ENCODE measurements around the gene CARS2.

CARS2 gene

DNA sequence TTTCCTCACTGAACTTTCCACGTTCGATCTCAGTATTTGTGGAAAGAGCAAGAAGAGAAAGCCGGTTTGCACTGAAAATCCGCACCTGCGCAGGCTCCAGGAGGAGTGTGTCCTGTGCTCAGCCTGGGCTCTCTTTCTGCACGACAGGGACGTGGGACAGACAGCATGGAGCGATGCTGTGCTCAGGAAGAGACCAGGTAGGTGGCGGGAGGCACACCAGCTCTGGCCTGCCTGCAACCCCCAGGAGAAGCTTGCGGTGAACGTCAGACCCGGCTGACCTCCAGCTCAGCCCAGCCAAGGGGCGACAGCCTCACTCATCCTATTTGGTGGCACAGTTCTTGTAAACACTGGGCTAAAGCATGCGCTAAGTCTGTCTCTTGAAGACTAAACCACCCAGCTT lies 54.6 kb downstream of the CARS2 start:
- DNase-seq = no peak

DNA sequence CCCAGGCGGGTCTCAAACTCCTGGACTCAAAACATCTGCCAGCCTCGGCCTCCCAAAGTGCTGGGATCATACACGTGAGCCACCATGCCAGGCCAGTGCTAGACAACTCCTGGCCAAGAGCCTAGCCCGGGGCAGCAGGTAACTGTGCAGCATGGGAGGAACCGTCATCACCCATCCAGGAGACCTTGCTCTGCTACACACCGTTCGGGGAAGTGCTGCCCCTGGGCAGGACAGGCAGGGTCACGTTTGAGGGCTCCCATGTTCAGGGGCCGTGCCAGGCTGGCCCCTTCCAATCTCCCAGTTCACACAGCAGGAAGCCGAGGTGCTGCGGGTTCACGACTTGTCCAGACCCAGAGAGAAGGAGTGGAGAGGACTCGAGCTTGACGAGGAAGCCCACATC lies 55.5 kb downstream of the CARS2 start:
- DNase-seq = no peak

DNA sequence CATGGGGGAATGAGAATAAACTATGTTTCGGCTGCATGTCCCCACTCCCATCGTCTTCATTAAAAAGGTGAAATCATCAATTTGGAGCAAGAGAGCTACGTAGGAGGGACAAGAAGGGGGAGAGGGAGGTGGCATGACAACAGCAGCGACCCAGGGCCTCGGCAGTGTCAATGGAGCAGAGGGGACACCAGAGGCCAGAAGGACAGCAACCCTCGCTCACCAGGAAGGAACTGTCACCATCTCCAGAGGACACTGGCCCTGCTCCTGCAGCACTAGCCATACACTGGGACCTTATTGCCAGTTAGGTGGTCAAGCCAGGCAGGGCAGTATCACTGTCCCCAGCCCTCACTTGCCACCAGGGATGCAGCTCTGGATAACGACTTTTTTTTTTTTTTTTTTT lies 56.4 kb downstream of the CARS2 start:
- no peak for DNase-seq

DNA sequence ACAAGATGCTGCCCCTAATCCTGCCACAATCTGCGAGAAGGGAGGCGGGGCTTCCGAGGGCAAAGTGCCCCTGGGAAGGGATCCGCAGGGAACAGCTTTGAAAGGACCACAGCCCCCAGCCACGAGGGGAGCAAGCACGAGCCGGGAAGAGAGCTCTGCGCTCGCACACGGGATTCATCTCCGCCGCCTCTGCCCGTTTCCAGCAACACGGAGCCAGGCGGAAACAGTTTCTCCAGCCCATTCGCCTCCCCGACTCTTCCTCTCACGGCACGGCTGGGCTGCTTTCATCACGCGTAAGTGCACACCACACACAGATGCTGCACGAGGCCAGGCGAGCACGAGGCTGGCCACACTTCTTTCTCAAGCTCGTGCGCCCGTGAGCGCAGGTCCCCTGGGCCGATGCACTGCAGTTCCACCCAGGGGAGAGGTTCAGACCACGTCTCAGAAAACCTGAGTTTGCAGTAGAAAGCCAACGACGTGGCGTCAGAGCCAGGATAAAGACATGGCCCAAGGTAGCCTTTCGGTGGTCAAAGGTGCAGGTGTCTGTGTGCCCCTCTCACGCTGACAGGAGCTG lies 57.0 kb downstream of the CARS2 start:
- DNase-seq = no peak

DNA sequence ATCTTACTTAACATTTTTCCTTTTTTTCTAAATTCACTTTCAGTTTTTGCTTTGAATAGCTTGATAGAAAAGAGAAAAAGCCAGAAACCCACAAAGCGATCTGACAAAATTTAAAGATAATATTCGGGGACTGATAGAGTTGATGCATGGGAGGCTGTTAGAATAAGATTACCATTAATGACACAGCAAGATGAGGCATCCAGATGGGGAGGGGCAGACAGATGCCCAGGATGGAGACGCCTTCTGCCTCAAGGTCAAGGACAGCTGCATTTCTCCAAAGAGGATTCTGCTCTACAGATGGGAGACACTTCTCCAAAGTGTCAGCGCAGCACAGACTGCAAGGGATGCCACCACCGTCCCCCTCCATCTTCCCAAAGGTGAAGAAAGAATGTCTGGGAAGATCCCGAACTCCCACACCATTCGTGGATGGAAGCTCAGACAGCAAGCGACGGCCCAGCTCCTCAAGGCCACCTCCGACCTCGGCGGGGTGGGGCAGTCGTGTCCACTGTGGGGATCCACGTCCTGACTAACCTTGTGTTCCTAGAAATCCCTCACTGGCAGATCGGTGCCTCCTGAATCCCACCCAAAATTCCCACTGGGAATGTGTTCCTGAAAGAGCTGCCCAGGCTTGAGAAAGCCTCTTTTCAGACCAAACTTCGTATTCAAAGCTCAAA lies 57.6 kb downstream of the CARS2 start:
- DNase-seq = no peak

DNA sequence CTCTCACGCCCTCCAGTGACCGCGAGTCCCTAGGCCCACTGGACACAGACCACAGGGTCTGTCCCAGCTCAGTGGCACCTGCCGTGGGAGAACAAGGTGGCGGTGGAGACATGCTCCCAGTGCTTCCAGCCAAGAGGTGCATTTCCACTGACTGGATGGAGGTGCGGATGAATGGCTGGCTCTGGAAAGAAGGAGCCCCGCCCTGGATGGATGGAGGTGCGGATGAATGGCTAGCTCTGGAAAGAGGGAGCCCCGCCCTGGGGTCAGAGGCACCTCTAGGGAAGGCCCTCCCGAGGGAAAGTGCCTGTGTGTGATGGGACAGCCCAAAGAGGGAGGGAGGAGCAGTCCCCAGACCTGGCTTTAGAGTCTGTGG lies 58.6 kb downstream of the CARS2 start:
- DNase-seq = no peak

DNA sequence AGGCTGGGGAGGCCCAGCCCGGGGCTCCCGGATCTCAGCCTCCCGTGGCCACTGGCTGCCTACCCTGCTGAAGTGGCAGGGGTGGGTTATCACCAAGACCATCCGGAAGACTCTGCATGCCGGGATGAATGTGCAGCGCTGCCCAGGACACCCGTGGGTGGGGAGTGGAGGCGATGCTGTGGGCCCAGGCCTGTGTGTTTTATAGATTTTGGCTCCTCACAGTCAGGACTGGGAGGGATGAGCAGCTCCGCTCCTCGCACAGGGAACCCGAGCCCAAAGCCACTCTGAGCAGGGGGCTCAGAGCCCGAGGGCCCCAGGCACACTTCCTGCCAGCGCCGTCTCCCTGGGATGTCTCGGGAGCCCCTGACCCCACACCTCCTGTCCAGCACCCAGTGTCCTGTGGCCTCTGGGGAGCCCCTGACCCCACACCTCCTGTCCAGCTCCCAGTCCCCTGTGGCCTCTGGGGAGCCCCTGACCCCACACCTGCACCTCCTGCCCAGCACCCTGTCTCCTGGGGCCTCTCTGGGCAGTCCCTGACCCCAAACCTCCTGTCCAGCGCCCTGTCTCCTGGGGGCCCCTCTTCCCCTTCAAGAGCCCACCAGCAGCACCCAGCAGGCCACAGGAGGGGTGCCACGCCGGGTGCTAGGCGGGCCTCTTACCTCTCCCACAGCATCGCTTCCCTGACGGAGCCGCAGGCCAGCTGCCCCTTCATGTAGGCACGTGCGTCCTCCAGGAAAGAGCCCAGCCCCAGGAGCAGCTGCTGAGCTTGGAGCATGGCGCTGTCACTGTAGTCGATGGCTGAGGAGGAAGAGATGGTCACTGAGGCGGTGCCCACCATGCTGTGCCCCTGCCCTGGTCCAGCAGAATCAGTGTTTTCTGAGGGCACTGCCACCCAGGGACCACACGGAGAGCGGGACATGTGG lies 59.2 kb downstream of the CARS2 start:
- no peak for DNase-seq

DNA sequence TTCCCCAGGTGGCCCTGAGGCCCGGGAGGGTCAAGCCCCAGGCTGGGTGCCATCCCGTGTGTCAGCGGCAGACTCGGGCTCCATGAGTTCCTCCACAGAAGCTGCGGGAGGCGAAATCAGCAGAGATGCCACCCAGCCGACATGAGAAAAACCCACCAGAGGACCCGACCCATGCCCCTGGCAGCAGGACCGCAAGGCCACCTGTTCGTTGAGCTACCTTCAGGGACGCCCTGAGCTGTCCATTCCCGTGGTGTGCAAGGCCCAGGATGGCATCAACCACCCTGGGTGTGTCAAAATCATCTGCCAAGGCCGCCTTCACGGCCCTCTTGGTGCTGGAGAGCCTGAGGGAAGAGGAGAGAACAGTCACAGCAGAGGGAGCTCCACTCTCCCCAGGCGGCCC lies 60.2 kb downstream of the CARS2 start:
- DNase-seq = no peak

DNA sequence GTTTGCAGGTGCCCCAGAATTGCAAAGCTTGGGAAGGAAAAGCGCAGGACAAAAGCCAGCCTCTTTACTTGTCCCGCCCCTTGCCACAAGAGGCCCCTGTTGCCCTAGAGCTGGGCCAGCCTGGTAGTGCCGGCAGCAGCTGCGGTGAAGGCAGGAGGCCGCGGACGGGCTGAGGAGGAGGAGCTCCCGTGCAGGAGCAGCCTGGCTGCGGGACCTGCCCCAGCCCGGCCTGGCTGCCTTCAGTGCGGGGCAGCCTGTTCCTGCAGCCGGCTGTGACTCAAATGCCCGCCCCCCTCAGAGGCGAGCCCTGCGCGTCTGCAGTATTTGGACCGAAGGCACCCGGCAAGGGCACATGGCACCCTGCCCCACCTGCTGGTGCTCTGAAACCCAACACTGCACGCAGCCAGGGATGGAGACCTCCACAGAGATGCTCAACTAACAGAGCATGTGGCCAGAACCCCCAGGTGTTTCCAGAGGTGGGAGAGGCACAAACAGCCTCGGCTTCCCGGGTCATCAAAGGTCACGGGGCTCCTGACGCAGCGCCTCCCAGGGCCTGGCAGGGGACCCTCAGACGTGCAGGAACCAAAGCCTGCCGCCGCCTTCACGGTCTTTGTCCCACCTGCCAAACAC lies 60.9 kb downstream of the CARS2 start:
- no peak for DNase-seq

DNA sequence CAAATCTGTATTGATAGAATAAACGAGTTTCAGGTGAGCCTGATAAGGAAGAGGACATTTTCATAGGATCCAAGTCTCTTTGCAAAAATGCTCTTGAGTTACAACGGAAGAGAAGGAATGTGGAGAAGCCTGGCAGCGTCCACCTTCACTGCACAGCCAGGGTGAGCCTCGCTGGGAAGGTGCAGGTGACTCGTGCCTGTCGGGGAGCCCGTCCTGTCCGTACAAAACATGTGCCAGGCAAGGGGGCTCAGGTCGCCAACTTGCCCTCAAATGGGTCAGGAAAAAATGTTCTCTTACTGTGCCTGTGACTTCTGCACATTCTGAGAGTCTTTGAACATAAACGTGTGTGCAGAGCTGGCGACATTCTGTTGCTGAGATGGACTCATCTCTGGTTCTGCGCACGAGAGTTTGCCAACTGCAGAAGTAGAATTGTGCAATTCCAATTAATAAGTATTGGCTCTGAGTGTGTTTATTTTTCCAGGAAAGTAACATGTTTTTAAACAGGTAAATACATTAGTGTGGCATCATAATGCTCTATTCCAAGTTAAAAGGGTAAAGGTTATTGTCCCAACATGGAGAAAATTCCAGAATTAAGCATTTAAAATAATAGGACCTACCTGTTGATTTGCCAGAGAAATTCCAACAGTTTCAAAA lies 62.0 kb downstream of the CARS2 start:
- no peak for DNase-seq

DNA sequence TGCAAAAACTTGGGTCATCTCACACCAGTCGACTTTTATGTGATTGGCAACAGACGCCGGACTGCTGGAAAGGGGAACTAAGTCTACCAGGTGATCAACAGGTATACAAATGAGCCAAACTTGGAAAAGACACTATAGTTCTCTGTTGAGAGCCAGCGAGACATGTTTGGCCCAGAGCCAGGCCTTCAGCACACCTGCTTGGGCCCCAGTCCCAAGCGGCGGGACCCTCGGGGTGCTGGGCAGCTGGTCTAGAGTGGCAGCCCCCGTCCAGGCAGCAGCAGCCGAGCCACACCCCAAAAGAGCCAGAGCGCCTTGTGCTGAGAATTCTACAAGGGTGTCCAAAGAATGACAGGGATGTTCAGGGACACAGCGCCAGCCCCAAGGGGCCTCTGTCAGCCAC lies 62.6 kb downstream of the CARS2 start:
- DNase-seq = no peak

DNA sequence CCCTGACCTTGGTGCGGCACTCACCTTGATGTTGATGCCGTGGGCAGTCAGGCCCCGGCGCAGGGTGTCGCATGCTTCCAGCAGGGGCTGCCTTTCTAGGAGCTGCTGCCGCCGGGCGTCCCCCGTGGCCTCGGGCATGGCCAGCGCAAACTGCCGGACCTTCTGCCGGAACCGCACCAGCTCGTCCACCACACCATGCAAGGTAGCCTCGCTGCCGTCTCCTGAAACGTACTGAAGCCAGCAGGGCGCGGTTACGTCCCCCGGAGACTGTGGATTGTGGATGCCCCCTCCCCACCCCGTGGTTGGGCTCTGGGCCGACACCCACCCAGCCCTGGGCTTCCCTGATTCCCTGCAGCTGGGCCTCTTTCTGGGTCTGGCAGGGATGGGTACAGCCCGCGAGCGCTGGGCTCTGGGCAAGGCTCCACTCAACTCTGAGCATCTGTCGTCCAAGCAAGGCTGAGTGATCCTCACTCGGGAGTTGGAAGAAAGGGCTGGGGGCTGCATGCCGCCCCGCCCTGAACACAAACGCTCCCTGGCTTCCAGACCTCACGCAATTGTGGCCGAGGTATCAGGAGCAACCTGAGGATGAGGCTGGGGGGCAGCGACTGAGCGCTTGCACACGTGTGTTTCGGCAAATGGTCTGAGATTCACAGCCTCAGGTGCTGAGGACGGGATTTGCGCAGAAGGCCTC lies 63.5 kb downstream of the CARS2 start:
- DNase-seq = no peak

DNA sequence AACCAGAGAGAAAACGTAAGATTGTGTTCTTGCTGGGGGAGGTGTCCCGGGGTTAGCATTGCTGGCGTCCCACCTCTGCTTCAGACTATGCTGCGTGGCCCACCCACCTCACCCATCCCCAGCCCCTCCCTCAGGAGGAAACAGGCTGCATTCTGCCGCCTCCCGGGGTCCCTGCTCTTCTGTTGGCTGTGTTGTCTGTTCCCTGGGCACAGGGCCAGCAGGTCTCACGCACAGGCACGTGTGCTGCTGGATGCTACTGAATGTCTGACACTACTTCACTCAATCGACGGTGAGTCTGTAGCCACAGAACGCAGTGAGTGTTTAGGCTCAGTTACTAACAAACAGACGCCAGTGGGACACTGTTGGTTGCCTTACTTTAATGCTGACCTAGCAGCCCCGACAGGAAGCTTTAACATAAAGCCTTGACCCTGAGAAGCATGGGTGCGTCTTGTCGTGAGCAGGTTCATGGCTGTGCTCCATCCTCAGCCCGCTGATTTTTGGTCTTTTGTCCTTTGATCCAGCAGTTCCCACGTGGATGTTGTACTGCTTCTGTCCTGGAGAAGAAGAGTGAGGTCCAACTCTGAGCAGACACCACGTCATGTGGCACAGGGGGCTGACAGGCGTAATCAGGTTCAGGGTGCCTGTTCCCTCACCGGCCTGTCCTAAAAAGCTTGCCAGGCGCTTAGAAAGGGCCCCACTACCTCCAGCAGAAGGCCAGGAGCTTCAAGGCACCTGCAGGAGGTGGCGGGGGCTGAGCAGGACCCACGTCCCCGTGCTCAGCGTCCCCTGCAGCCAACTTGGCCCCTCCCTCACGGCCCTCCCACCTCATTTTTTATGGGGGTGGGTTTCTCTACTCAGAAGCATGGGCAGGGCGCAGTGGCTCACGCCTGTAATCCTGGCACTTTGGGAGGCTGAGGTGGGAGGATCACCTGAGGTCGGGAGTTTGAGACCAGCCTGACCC lies 64.6 kb downstream of the CARS2 start:
- no peak for DNase-seq

DNA sequence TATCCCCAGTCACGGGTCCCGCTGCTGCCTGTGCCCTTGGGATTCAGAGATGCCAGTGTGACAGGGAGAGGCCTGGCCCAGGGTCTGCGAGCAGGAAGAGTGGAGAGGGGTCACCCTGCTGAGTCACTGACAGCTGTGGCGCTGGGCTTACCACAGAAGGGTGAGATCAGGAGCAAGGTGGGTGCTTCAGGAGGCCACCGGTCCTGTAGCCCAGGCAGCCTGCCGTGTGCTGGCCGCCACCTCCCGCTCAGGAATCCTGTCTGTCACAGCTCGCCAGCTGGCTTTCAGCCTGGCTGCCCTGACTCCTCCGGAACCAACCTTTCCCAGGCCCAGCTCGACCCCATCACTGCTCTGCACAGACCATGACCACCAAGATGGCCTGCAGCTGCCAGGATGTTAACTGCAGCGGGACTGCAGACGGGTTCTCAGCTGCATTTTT lies 65.3 kb downstream of the CARS2 start:
- no peak for DNase-seq

DNA sequence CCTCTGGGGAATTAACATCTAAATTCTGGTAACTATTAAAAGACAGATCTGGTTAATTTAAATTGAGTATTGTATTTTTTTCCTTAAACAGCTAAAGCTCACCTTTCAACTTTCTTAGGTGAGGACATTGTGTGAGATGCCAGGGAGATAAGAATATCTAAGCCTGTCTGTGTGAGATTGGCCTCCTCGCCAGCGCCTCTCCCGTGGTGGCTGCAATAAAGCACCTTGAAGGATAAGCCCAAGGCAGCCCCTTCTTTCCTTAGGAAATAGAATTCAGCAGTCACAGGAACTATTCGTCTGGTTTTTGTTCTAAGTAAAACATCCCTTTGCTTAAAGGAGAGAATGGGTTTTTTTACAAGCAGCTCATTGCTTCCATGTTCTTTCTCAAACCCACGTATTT lies 66.0 kb downstream of the CARS2 start:
- no peak for DNase-seq

DNA sequence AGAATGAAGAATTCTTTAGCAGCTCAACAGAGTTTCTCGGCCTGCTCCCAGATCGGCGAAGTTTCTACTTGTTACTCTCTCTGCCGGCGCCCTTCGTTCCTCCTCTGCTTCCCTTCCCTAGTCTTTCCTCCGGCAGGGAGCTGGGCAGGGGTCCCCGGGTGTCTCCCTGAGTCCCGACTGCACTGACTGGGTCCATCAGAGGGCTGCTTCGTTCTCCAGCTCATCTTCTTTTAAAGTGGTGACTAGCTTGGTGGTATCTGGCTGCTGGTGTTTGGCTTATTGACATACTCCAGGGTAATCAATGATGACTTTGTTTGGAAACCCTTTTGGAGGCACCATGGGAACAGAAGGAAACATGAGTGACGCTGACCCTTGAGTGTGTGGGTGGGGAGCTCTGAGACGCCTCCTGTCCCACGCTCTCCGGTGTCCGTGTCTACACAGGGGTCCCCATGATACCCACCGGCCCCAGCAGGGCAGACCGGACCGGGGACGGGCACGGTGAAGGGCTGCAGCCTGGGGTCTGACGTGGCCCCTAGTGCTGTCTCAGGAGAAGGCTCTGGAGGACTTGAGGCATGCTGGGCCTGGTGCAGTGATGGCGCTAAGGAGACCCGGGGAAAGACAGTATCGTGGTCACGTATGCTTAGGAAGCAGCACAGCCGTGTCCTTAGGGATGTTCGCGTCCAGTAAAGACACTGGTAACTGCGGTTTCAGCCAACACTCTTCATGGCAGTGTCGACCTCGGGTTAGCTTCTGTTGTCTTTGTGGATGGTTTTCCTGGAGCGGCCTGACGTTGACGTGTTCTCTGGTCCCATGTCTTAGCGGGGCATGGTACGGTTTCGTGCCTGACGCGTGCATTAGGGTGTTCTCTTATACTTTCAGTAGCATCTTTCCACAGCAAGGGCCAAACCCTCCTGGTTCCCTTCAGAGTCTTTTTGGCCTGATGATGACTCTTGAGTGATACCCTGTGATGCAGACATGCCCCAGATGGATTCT lies 66.8 kb downstream of the CARS2 start:
- DNase-seq = no peak

DNA sequence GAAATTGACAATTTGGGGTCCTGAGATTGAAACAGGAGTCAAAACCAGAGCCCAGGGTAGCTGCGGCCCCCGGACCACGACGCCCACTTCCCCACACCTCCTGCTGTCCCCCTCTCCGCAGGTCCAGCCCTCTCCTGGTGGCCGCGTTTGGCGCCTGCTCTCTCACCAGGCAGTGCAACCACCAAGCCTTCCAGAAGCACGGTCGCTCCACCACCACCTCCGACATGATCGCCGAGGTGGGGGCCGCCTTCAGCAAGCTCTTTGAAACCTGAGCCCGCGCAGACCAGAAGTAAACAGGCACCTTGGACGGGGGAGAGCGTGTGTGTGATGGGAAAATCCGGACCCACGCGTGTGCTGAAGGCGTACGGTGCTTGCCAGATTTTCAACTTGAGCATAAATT lies 67.7 kb downstream of the CARS2 start:
- no peak for DNase-seq

DNA sequence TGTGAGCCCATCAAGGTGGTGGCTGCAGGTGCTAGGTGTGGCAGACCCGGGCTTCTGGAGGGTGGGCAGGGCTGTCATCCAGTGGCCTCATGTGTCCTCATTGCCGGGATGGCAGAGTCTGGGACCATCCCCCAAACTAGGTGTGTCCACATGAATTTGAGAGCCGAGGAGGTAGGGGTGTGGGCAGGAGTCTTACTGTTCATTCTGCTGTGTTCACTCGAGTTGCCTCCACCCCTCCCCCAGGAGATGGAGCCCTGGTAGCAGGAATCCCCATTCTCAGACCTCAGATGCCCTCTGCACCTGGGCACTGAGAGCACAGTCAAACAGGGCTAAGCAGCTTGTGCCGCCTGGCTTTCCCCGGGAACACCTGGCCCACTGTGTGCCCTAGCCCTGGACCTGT lies 68.2 kb downstream of the CARS2 start:
- no peak for DNase-seq

DNA sequence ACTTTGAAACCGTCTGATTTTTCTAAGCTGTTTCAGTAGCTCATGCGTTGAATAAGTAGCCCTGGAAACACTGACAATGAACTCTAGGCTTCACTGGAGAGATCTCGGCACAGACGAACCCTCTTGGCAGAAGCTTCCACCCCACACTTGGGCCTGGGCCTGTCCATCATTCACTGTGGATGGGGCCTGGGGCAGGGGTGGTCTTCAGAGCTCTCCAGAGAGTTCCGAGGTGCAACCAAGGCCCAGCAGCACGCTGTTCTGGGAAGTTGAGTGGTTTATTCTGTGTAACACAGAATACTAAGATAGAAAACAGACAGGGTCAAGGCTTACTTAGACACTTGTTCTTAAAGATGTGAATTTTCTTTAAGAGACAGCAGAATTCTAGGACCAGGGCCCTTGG lies 68.6 kb downstream of the CARS2 start:
- DNase-seq = no peak

DNA sequence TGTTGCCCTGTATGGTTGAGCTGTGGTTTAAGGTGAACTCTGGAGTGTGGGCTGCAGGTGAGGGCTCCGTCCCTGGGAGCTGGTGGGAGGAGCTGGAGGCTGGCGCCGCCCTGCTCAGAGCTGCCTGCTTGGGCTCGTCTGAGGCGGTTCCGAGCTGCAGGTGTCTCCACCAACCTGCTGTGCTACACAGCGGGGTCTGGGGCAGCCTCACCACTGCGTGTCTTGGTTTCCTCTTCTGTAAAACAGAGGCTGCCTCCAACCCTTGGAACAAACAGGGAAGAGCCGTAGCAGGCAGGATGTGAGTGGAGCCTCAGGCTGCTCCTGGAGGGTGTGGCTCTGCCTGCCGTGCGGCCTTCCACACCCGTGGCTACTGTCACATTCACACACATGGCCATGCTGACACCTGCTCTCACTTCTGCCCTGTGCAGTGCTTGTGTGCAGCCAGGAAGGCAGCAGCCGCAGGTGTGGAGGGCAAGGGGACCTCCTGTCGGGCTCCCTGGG lies 69.2 kb downstream of the CARS2 start:
- no peak for DNase-seq

Data from amniotic stem cell (primary cell).